Heart left ventricle (tissue), 16 donors: ENCODE measurements around the gene RNU5B-1. TPM values are rescaled to one million over a fixed set of nuclear protein-coding genes. Genes with fewer than 3 reads are reported as not detected.

Experiments
- ATAC-seq, 4 donors: fragments of 200-7000 bp; cut with Tn5 transposase; one replicate each; pipeline ENCODE4 v1.9.1; 2020 to 2022; ENCODE audit warnings: moderate library complexity in 4 of 4, mild to moderate bottlenecking in 3 of 4, moderate number of reproducible peaks in 1 of 4
- DNase-seq, 5 donors: peaks; one replicate each; pipeline ENCODE4 v3.0.0-alpha.2; 2020
- H3K27ac ChIP-seq, 12 donors: fragments of 200-600 bp; sonication (generic) in 4 of 12; one replicate each; pipeline versions ENCODE4 v1.5.0 to v1.8.0; 2016 to 2022; ENCODE audit warnings: mild to moderate bottlenecking in 2 of 12
- H3K27me3 ChIP-seq, 9 donors: fragments of 200-600 bp; sonication (generic) in 2 of 9; one replicate each; pipeline versions ENCODE4 v1.5.1 to v1.8.0; 2016 to 2022; ENCODE audit warnings: mild to moderate bottlenecking in 3 of 9
- H3K36me3 ChIP-seq, 9 donors: fragments of 200-600 bp; sonication (generic) in 2 of 9; one replicate each; pipeline versions ENCODE4 v1.5.0 to v1.8.0; 2018 to 2022; ENCODE audit warnings: mild to moderate bottlenecking in 2 of 9
- H3K4me1 ChIP-seq, 12 donors: fragments of 200-600 bp; sonication (generic) in 4 of 12; one replicate each; pipeline versions ENCODE4 v1.5.0 to v1.8.0; 2016 to 2022; ENCODE audit warnings: mild to moderate bottlenecking in 3 of 12
- H3K4me3 ChIP-seq, 12 donors: fragments of 200-600 bp; sonication (generic) in 4 of 12; one replicate each; pipeline versions ENCODE4 v1.5.0 to v1.8.0; 2017 to 2022; ENCODE audit warnings: mild to moderate bottlenecking in 9 of 12, moderate library complexity in 4 of 12
- H3K9me3 ChIP-seq, 12 donors: fragments of 200-600 bp; sonication (generic) in 4 of 12; one replicate each; pipeline versions ENCODE4 v1.5.0 to v1.8.0; 2016 to 2022; ENCODE audit warnings: mild to moderate bottlenecking in 1 of 12
- CTCF ChIP-seq, 12 donors: fragments of 200-600 bp; sonication (generic) in 4 of 12; IDR thresholded peaks; one replicate each; pipeline versions ENCODE4 v1.5.0 to v1.8.0; 2018 to 2022; ENCODE audit warnings: antibody characterized with exemption in 12 of 12, mild to moderate bottlenecking in 5 of 12
- POLR2A ChIP-seq, 2 donors: fragments of 450-650 bp; IDR thresholded peaks; one replicate each; pipeline ENCODE4 v1.6.1; 2017; ENCODE audit warnings: antibody characterized with exemption in 2 of 2, mild to moderate bottlenecking in 2 of 2, moderate library complexity in 2 of 2
- WGBS, 4 donors: extraction: QIAGEN DNeasy Blood & Tissue Kit in 2 of 4; methylation state at CpG; one replicate each; pipeline versions ENCODE4 v1.1.5 to v1.1.7; 2013 to 2018; 5-methylcytosine and 5-hydroxymethylcytosine counted together
- intact Hi-C, 10 donors: fragments of 100-400 bp; cut with DNase I; formaldehyde crosslinking; loops; one replicate each; pipeline versions ENCODE4 v1.11.1 to v1.14.2; 2022
- polyA plus RNA-seq, 2 donors: library from polyadenylated mRNA; stranded (reverse); fragments of 200-250 nt; gene quantifications; one replicate each; pipeline ENCODE4 v1.2.3, GENCODE V29; 2013
- total RNA-seq, 9 donors: library from RNA; depleted of rRNA in 2 of 9; stranded (reverse); fragments of >200 nt in 2 of 9; fragmentation: NEBNext Ultra II Directional in 3 of 9; extraction: Animal tissue kit (Norgen Biotek cat#: 25700) in 3 of 9; gene quantifications; one replicate each; pipeline versions ENCODE4 v1.1.0 to v1.2.4, GENCODE V29; 2016 to 2023
- donor health status: ischemic (EF 13 %, LVEDD 7.1; RV severe dilation, severe dysfunction).
- donor health status: healthy with polysubstance abuse.
- donor health status: DM: no; HTN: yes; CAD: no.
- donor health status: DM: no; HTN: no; CAD: no.
- donor health status: ischemic (EF 25% LVEDD 6.9; RV normal size, moderate dysfunction).
- donor health status: ischemic (EF 25% LVEDD 5.7; RV mildly dilated, moderate dysfunction).
- donor health status: healthy.
- donor health status: DM: yes; HTN: yes; CAD: no.
- donor health status: ischemic (EF 35%, LVEDD 5.7; RV mildly dilated, moderate dysfunction).
- donor health status: nonischemic (EF 11% LVEDD 7.7; RV severe dilation, severe dysfunction).
- donor health status: DM: yes; HTN: yes; CAD: no.
- donor health status: PGD.
- donor health status: ischemic (EF 29% LVEDD 5.4; RV normal size, mild dysfunction).
- donor health status: nonischemic (EF 23%, LVEDD 6.1; RV moderate dilation, normal function).

The RNU5B-1 gene
- total and polyA plus RNA-seq, 11 donors, result 18.6 to 30.4 TPM; not detected in 9

GRCh38 chr15:65329984-65330735, 25.7 kb downstream of the RNU5B-1 start:
- 90 to 95% (median 94%) methylated on average over 13 to 18 of the region's 18 CpGs for WGBS, 4 donors
- no peaks in the 10 kb centered on the region for H3K27me3 ChIP-seq
- H3K27ac ChIP-seq, result no peak overlapping the region
- peaks cover 0 to 7% (median 0%) of the 10 kb centered on the region in 12 donors for H3K4me1 ChIP-seq
- no peak for ATAC-seq
- intact Hi-C loops, result loop anchor here in 1 of 10 donors (5.0 kb wide), 1 partner anchor 37 kb away; no protein-coding TSS in a partner anchor
- TF ChIP-seq POLR2A (IDR thresholded peaks at IDR 0.05), result no peak
- TF ChIP-seq CTCF (IDR thresholded peaks at IDR 0.05), result no peak
- H3K9me3 ChIP-seq, result no peaks in the 10 kb centered on the region
- H3K36me3 ChIP-seq, result no peaks in the 10 kb centered on the region
- DNase-seq, result no peak
- no peak overlapping the region for H3K4me3 ChIP-seq

- H3K9me3 ChIP-seq, result no peaks in the 10 kb centered on the region
- intact Hi-C loops, result loop anchor here in 1 of 10 donors (5.0 kb wide), 1 partner anchor 36 kb away; no protein-coding TSS in a partner anchor
- no peak overlapping the region for H3K4me3 ChIP-seq
- peaks cover 0 to 6% (median 0%) of the 10 kb centered on the region in 12 donors for H3K4me1 ChIP-seq
- no peak for DNase-seq
- H3K27ac ChIP-seq, result no peak overlapping the region
- 94 to 95% (median 94%) methylated on average over 22 of the region's 22 CpGs for WGBS, 4 donors
- ATAC-seq, result no peak
- TF ChIP-seq POLR2A (IDR thresholded peaks at IDR 0.05) (no peak), CTCF (IDR thresholded peaks at IDR 0.05) (no peak)
- H3K27me3 ChIP-seq, result no peaks in the 10 kb centered on the region
- no peaks in the 10 kb centered on the region for H3K36me3 ChIP-seq
Observed at GRCh38 chr15:65330934-65331645, 26.6 kb downstream of the RNU5B-1 start.

GRCh38 chr15:65331811-65332210, 27.3 kb downstream of the RNU5B-1 start:
- no peak overlapping the region for H3K27ac ChIP-seq
- H3K4me3 ChIP-seq, result no peak overlapping the region
- H3K9me3 ChIP-seq, result no peaks in the 10 kb centered on the region
- ATAC-seq (no peak), DNase-seq (no peak)
- H3K27me3 ChIP-seq, result no peaks in the 10 kb centered on the region
- TF ChIP-seq POLR2A (IDR thresholded peaks at IDR 0.05) (no peak), CTCF (IDR thresholded peaks at IDR 0.05) (no peak)
- peaks cover 0 to under 1% (median 0%) of the 10 kb centered on the region in 12 donors for H3K4me1 ChIP-seq
- 80 to 97% (median 88%) methylated on average over 6 to 7 of the region's 7 CpGs for WGBS, 4 donors
- intact Hi-C loops, result loop anchor here in 1 of 10 donors (5.0 kb wide), 1 partner anchor 35 kb away; no protein-coding TSS in a partner anchor
- no peaks in the 10 kb centered on the region for H3K36me3 ChIP-seq
